Activated T-cell treated with anti-CD3 and anti-CD28 coated beads for 1 hour (primary cell): ENCODE data around the gene TBCCD1.
"Not testable (repeated sequence)": the region's sequence is repeated elsewhere in the genome, so short reads cannot be mapped to it uniquely, and the experiment has no call there.

Experiments
- DNase-seq: peaks from one replicate; pipeline ENCODE4 v3.0.0-alpha.2; 2020; ENCODE audit warnings: low read depth

Gene TBCCD1

DNA sequence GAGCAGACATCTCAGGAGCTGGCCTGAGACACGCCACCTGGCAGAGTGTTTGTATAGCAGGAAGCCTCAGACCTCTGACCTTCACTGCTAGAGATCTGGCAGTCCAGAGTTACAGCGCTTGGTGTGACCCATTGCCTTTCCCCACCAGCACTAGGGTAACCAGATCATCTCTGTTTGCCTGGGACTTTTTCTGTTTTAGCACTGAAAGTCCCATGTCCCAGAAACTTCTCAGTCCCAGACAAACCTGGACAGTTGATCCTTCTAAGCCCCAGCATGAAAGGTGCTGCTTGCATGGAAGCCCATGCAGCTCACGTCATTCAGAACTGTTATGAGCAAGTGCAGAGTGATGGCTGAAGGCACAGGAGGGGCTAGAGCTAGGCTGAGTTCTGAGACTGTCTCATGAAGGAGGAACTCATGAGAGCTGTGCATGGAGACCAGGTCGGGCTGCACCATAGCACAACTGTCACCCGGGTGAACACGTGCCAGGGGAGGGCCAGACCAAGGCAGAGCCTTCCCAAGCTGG lies 27.5 kb upstream of the TBCCD1 start:
- no peak for DNase-seq

DNA sequence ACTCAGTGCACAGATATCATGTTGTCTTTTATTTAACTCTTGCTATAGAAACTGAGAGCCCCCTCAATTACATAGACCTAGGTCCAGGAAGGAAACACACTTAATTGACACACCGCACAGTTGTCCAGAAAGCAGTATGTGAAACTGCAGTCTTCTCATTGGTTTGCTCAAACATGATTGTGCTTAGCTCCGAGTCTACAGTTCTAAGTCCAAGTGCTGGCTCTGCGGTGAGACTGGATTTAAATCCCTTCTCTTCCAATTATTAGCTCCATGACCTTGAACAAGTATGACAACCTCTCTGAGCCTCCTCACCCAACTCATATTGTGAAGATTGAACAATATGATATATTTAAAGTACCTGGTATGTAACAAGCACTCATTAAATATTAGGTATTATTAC lies 26.7 kb upstream of the TBCCD1 start:
- no peak for DNase-seq

DNA sequence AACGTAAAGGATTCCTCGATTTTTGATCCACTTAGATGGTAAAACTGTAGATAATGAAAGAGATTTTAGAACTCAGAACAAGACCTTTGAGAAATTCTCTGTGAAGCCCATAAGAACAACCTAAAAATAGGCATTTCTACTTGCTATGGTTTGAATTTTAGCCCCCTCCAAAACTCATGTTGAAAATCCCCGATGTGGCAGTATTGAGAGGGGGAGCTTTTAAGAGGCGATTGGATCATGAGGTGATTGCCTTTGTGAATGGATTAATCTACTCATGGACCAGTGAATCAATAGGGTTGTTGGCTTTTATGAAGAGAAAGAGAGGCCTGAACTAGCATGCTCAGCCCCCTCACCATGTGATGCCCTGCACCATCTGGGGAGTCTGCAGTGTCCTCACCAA lies 25.5 kb upstream of the TBCCD1 start:
- DNase-seq = no peak

DNA sequence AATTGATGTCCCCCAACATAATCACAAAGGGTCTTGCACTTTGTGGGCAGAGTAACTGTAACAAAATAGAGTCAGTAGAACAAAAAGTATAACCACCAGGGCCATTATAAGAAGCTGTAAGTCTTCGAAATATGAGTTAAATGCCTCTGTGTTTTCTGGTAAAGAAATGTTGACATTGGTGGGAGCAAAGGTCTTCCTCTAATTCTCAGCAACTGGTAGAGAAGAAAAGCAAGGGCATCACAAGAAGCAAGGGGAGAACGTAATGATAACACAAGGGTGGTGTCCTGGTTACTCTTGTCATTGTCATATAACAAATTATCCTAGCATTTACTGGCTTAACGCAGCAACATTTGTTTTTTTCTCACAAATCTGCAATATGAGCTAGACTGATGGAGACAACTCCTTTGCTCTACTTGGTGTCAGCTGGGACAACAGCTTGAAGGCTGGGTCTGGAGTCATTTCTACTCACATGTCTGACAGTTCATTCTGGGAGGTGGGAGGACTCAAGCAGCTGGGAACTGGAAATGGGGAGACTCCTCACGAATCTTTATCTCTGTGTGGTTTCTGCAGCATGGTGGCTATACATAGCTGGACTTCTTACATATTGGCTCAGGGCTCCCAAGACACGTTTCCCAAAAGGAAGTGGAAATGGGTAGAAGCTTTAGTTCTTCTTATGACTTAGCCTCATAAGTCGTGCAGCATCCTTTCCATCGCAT lies 23.6 kb upstream of the TBCCD1 start:
- DNase-seq = no peak

- no peak for DNase-seq
Observed at GRCh38 chr3:186589856-186590579, 22.9 kb upstream of the TBCCD1 start.

- DNase-seq = no peak
Observed at GRCh38 chr3:186589121-186589520, 22.0 kb upstream of the TBCCD1 start.

DNA sequence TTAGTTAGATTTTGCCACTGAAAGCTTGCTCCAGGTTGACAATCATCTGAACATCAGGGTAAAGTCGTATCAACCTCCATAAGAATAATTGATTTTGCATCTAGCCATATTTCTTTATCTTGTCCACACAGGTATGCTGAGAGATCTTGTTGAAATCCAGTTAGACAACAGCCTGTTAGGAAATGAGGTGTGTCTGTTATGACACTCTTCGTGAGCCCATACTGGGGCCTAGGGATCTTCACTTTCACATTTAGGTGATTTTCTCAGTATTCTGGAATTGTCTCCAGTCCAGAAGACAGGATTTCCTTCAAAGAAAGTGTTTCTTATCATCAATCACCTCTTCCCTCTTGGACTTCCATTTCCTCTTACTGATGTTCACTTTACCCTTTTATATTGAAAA lies 21.5 kb upstream of the TBCCD1 start:
- no peak for DNase-seq

DNA sequence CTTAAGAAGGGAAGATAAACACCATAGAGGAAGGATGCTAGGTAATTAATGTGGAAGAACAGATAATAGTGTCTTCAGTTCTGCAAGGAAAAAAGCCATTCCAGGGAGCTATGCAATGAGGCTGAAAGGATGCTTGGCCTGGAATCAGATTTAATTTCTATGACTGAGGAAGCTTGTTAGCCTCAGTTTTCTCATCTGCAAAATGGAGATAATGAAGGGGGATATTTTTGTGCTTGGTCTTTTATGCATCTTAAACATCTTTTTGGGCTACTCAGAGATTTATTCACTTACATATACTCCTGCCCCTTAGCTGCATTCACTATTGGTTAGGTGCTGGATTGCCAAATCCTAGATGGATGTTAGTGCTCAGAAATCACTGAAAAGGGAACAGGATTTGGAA lies 20.0 kb upstream of the TBCCD1 start:
- DNase-seq = no peak

DNA sequence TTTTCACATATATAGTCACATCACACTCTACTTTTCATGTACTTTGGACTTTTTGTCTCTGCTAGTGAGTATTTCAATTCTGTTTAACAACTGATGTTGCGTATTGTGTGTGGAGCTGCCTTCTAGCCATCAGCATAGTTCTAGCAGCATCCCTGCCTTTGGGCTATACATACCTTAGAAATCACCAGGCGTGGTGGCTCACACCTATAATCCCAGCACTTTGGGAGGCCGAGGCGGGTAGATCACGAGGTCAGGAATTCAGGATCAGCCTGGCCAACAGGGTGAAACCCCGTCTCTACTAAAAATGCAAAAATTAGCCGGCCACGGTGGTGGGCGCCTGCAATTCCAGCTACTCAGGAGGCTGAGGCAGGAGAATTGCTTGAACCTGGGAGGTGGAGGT lies 19.1 kb upstream of the TBCCD1 start:
- DNase-seq = not testable (repeated sequence)

DNA sequence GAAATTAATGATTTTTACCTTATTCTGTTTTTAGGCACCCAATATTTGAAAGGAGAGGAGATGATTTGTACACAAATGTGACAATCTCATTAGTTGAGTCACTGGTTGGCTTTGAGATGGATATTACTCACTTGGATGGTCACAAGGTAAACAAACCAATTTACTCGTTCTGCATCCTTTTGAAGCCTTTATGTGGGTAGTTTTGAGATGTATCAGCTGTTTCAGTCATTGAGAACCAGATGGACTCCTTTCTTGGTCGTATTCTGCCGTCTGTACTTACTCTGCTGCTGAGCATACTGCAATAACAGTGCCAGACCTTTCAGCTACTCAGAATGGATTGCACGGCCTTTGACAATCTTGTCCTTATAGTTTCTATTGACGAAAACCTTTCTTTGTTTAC lies 16.7 kb upstream of the TBCCD1 start:
- no peak for DNase-seq

- no peak for DNase-seq
Observed at GRCh38 chr3:186582541-186582940, 15.4 kb upstream of the TBCCD1 start.

- no peak for DNase-seq
Observed at GRCh38 chr3:186580785-186581184, 13.6 kb upstream of the TBCCD1 start.

- DNase-seq = no peak
Observed at GRCh38 chr3:186577521-186577920, 10.4 kb upstream of the TBCCD1 start.

GRCh38 chr3:186571644-186572013 lies 4.5 kb upstream of the TBCCD1 start:
- no peak for DNase-seq

DNA sequence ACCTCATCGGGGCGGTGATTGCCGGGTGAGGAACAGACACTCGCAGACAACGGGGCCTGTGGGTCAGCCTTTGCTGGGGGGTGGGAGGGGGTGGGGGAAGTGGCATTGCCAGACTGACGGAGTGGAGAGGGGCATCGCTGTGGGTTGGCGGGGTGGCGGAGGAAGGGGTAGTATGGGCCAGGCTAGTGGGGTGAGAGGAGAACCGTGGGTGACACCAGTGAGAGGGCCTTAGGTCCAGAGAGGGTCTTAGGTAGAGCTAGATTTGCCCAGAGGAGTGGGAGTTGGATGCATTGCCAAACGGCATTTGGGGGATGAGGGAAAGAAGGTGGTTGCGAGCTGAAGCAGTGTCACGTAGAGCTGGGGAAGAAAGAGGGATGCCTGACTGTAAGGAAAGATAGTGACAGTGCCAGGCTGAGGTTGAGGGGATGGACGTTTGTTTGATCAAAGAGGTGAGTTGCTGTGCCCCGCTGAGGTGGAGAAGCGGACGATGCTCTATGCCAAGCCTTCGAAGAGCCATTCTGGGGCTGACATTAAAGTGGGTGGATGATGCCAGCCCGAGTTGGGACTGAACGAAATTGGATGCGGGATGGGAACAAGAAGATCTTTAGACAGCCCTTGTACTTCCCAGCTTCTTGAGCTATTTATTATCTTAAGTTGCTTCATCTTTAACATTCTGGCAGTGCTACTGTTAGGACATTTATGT lies 4.0 kb upstream of the TBCCD1 start:
- DNase-seq = no peak

GRCh38 chr3:186570096-186570940 lies 3.2 kb upstream of the TBCCD1 start, which contains the start of gene DNAJB11:
DNAJB11 (plus strand) TSS chr3:186570720; CDS start chr3:186570898, 178 bp downstream.
- DNase-seq = peak; percentile 93

GRCh38 chr3:186569779-186570095 lies 2.6 kb upstream of the TBCCD1 start:
- DNase-seq = no peak

DNA sequence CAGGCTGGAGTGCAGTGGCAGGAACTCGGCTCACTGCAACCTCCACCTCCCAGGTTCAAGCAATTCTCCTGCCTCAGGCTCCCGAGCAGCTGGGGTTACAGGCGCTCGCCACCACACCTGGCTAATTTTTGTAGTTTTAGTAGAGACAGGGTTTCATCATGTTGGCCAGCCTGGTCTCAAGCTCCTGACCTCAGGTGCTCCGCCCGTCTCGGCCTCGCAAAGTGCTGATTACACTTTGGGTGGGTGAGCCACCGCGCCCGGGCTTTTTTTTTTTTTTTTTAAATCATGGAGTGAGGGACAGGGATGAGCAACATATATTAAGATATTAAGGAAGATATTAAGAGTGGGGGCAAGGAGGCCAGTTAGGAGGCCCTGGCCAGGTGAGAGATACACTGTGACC lies 2.2 kb upstream of the TBCCD1 start:
- DNase-seq = not testable (repeated sequence)

GRCh38 chr3:186566772-186567071 lies 417 bp downstream of the TBCCD1 start:
- no peak for DNase-seq

DNA sequence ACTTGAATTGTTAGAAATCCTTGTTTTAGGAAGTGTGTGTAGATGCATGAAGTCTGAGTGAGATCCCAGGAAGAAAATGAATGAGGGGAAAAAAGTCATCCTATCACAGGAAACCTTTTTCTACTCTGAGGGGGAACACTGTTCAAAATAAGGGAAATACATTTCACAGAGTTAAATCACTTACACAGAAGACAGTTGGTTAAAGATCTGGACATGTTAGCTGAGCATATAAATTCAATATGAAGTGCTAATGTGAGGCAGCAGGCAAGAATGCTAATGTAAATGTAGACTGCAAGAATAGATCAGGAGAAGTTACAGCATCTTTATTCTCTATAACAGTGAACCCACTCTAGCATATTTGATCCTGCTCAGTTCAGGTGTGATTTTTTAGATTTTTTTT lies 2.6 kb downstream of the TBCCD1 start:
- no peak for DNase-seq

DNA sequence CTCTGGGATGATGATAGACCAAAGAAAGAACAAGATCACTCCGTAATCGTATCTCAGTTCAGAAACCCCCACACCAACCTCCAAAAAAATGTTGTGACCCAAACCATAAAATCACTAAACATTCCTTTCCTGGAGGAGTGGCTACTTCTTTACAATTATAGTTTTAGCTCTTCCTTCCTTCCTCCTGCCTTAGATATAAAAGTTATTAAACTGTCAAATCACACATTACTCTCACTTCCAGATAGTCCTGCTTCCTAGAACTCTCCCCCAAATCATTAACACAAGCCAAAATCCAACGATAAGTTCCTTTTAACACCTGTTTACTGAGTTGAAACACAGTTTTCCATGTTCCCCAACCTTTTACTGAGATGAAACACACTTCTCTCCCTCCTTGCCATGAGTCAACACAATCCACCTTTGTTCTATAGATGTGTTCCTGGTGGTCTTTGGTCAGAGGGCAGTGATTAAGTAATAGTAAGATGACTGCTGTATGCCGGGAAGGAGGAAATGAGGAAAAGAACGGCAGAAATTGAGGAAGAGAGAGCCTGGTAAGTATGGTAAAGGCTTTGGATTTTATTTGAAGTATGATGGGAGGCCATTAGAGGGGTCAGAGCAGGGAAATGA lies 14.6 kb downstream of the TBCCD1 start:
- no peak for DNase-seq

- DNase-seq = no peak
Observed at GRCh38 chr3:186551387-186551786, 15.8 kb downstream of the TBCCD1 start.
